Panc1 (cell line): ENCODE results near the gene DIAPH2. TPM values are rescaled to one million over a fixed set of nuclear protein-coding genes. Genes with fewer than 3 reads are reported as not detected.

Experiments
- ATAC-seq: fragments of 200-7000 bp; cut with Tn5 transposase; 2 replicates; pipeline ENCODE4 v1.9.1; 2020; ENCODE audit warnings: mild to moderate bottlenecking, moderate library complexity
- BruUV-seq: library from RNA; stranded (reverse); fragments of 400-500 nt; replicated peaks from 2 replicates; lab custom pipeline; 2021; lab: Mats Ljungman, UMichigan
- CTCF ChIA-PET: fragments of 300-600 bp; sonication (Branson Sonifier 250); formaldehyde crosslinking; loops from one replicate; lab custom pipeline; 2022; ENCODE audit warnings: antibody characterized with exemption; lab: Charles Lee
- POLR2A ChIA-PET: fragments of 300-600 bp; sonication (Branson Sonifier 250); formaldehyde crosslinking; loops from one replicate; lab custom pipeline; 2022; ENCODE audit warnings: antibody characterized with exemption; lab: Charles Lee
- DNase-seq: peaks from one replicate; pipeline ENCODE4 v3.0.0-alpha.2; 2010; ENCODE audit warnings: low read depth, low spot score
- H3K27ac ChIP-seq: 2 replicates; pipeline ENCODE4 v1.5.1; 2011; ENCODE audit warnings: mild to moderate bottlenecking, low read length, inconsistent platforms
- H3K27me3 ChIP-seq: fragments of 200-500 bp; sonication (Bioruptor generic); 2 replicates; pipeline ENCODE4 v1.6.0; 2014; ENCODE audit warnings: low read length, inconsistent platforms; ENCODE audit not compliant: control insufficient read depth, insufficient read depth
- H3K36me3 ChIP-seq: fragments of 200-500 bp; sonication (Bioruptor generic); 2 replicates; pipeline ENCODE4 v1.5.1; 2014; ENCODE audit warnings: inconsistent platforms, mild to moderate bottlenecking, low read length, moderate library complexity; ENCODE audit not compliant: control insufficient read depth, insufficient read depth
- H3K4me1 ChIP-seq: 2 replicates; pipeline ENCODE4 v1.5.1; 2011; ENCODE audit warnings: inconsistent platforms, mild to moderate bottlenecking, low read length, moderate library complexity; ENCODE audit not compliant: control insufficient read depth, insufficient read depth
- H3K4me3 ChIP-seq, 2 experiments: 2 replicates each; pipeline ENCODE4 v1.5.1; 2011 to 2012; ENCODE audit warnings: low read depth in 2 of 2, low read length in 2 of 2, mild to moderate bottlenecking in 2 of 2, inconsistent platforms in 1 of 2, moderate library complexity in 1 of 2
- H3K9me3 ChIP-seq: fragments of 200-500 bp; sonication (Bioruptor generic); 2 replicates; pipeline ENCODE4 v1.5.1; 2014; ENCODE audit warnings: low read depth, mild to moderate bottlenecking, inconsistent platforms, low read length, moderate library complexity; ENCODE audit not compliant: control insufficient read depth, insufficient read depth
- POLR2AphosphoS5 ChIP-seq: IDR thresholded peaks from 2 replicates; pipeline ENCODE4 v1.6.1; 2012; ENCODE audit warnings: mild to moderate bottlenecking, low read depth, low read length, moderate library complexity
- SIN3A ChIP-seq: IDR thresholded peaks from 2 replicates; pipeline ENCODE4 v1.6.1; 2012; ENCODE audit warnings: low read depth, mild to moderate bottlenecking, low read length, moderate library complexity, borderline replicate concordance; ENCODE audit not compliant: insufficient read depth
- TCF7L2 ChIP-seq: IDR thresholded peaks from 2 replicates; pipeline ENCODE4 v1.6.1; 2011; ENCODE audit warnings: mild to moderate bottlenecking, low read depth, low read length, inconsistent platforms
- in situ Hi-C: cut with HindIII; loops from 2 replicates; pipeline ENCODE4 v1.10.0; 2016; ENCODE audit warnings: low sequenced_read_pairs, low pct_unique_long_range_greater_than_20kb
- intact Hi-C: fragments of 100-400 bp; cut with micrococcal nuclease; formaldehyde crosslinking; loops from one replicate; pipeline ENCODE4 v1.10.0; 2022; ENCODE audit not compliant: unreplicated experiment
- total RNA-seq: library from RNA; stranded (reverse); gene quantifications from one replicate; pipeline ENCODE4 v1.2.1, GENCODE V29; 2021; ENCODE audit not compliant: unreplicated experiment
- TF ChIP-seq, protein P1 (sequence below): fragments of 450-650 bp; IDR thresholded peaks from 2 replicates; pipeline ENCODE4 v1.5.1; 2017; ENCODE audit warnings: mild to moderate bottlenecking
- TF ChIP-seq, protein P2 (sequence below), 2 experiments: IDR thresholded peaks; 2 replicates each; pipeline ENCODE4 v1.6.1; 2011 to 2012; ENCODE audit warnings: low read depth in 2 of 2, control low read depth in 1 of 2, low read length in 1 of 2, mild to moderate bottlenecking in 1 of 2, moderate library complexity in 1 of 2; ENCODE audit not compliant: insufficient read depth in 1 of 2

Gene DIAPH2
- total RNA-seq, 1 experiment from 2014 or later, result 17.0 TPM

DNA sequence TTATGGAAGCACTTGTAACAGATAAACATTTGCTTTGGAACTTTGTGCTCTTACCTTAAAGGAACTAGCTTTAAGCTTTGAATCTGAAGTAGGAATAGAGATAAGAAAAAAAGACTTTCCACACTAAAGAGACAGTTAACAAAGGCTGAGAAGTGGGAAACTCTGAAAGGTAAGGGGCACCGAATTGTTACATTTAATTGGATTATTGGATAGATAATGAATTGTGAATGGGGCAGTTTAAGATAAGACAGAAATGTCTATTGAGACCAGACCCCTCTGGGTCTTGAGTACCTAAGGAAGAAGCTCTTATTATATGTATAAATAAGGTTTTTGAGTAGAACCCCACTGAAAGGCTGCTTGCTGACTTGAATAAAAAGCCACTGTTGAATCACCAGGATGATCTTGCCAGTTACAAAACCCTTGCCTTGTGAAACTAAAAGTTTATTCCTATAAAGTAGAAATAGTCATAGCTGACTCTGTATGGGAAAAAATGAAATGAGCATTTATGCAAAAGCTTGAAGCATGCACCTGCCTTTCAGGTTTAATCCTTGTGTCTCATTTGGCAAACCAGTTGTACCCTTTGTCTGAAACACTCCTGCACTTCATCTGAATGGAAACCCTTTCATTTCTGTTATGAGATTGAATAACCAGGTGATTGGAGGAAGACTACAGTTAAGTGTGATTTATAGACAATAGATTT is 622.3 kb downstream of the DIAPH2 start:
- H3K4me3 ChIP-seq, result no peak overlapping the region
- H3K4me1 ChIP-seq, result no peaks in the 10 kb centered on the region
- H3K9me3 ChIP-seq, result no peaks in the 10 kb centered on the region
- ATAC-seq, result no peak
- intact Hi-C loops, result no loop called here
- POLR2A ChIA-PET, result no interaction called here
- no peak for DNase-seq
- no peaks in the 10 kb centered on the region for H3K36me3 ChIP-seq
- H3K27ac ChIP-seq, result no peak overlapping the region
- BruUV-seq, result no TSS peak
- in situ Hi-C loops, result no loop called here
- no peaks in the 10 kb centered on the region for H3K27me3 ChIP-seq
- TF ChIP-seq TCF7L2, result no peak
- no peak for TF ChIP-seq POLR2AphosphoS5
- no peak for TF ChIP-seq SIN3A
- CTCF ChIA-PET, result no interaction called here

DNA sequence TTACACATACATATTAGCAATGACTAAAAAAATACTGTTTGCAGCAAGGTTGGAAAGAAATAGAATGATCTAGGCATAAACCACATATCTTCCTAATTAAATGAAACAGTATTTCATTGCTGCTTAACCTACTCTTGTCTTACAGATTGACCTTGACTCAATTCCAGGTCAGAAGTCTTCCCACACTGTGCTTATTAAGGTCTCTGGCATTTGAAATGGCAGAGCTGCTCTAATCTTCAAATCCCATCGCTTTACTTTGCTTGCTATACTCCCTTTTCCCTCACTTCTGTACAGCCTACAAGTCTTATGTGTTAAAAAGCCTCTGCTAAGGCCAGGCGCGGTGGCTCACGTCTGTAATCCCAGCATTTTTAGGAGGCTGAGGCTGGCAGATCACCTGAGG is 623.5 kb downstream of the DIAPH2 start:
- in situ Hi-C loops (no loop called here), intact Hi-C loops (no loop called here)
- ATAC-seq (no peak), DNase-seq (no peak)
- Histone ChIP-seq H3K36me3 (no peaks in the 10 kb centered on the region), H3K27ac (no peak overlapping the region), H3K4me1 (no peaks in the 10 kb centered on the region), H3K9me3 (no peaks in the 10 kb centered on the region), H3K27me3 (no peaks in the 10 kb centered on the region), H3K4me3 (no peak overlapping the region)
- TF ChIP-seq TCF7L2 (no peak), SIN3A (no peak)
- CTCF ChIA-PET, result no interaction called here
- no TSS peak for BruUV-seq
- POLR2A ChIA-PET, result no interaction called here

DNA sequence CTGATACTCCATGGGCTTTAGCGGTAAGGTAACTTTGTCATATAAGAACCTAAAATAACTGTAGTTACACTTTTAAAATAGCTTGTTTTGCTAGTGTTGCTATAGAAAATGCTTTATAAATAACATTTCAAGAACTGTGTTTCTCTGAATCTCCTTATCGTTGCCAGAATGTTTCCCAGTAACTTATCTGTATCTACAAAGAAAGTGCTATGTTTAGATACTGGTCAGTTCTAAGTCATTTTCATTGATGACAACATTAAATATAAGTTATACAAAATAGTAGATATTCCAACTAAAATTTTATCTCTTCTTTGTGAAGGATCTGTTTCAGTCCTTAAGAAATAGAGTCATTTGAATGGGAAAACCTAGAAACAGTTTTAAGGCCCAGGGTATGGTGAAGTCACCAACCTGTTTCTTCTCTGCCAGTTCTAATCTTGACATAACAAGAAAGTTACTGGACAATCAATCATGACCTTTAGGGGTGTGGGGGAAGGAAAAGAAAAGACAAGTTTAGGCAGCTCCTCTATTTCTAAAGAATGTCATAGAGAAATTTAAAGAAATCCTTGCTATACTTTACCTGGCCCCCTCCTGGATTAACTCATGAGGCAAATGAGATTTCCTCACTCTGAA is 625.0 kb downstream of the DIAPH2 start:
- Histone ChIP-seq H3K27ac (no peak overlapping the region), H3K9me3 (no peaks in the 10 kb centered on the region), H3K4me1 (no peaks in the 10 kb centered on the region), H3K27me3 (no peaks in the 10 kb centered on the region), H3K4me3 (no peak overlapping the region), H3K36me3 (no peaks in the 10 kb centered on the region)
- POLR2A ChIA-PET, result no interaction called here
- in situ Hi-C loops (no loop called here), intact Hi-C loops (no loop called here)
- no peak for TF ChIP-seq SIN3A
- TF ChIP-seq, protein P1, sequence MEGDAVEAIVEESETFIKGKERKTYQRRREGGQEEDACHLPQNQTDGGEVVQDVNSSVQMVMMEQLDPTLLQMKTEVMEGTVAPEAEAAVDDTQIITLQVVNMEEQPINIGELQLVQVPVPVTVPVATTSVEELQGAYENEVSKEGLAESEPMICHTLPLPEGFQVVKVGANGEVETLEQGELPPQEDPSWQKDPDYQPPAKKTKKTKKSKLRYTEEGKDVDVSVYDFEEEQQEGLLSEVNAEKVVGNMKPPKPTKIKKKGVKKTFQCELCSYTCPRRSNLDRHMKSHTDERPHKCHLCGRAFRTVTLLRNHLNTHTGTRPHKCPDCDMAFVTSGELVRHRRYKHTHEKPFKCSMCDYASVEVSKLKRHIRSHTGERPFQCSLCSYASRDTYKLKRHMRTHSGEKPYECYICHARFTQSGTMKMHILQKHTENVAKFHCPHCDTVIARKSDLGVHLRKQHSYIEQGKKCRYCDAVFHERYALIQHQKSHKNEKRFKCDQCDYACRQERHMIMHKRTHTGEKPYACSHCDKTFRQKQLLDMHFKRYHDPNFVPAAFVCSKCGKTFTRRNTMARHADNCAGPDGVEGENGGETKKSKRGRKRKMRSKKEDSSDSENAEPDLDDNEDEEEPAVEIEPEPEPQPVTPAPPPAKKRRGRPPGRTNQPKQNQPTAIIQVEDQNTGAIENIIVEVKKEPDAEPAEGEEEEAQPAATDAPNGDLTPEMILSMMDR, result no peak
- TF ChIP-seq, protein P2, sequence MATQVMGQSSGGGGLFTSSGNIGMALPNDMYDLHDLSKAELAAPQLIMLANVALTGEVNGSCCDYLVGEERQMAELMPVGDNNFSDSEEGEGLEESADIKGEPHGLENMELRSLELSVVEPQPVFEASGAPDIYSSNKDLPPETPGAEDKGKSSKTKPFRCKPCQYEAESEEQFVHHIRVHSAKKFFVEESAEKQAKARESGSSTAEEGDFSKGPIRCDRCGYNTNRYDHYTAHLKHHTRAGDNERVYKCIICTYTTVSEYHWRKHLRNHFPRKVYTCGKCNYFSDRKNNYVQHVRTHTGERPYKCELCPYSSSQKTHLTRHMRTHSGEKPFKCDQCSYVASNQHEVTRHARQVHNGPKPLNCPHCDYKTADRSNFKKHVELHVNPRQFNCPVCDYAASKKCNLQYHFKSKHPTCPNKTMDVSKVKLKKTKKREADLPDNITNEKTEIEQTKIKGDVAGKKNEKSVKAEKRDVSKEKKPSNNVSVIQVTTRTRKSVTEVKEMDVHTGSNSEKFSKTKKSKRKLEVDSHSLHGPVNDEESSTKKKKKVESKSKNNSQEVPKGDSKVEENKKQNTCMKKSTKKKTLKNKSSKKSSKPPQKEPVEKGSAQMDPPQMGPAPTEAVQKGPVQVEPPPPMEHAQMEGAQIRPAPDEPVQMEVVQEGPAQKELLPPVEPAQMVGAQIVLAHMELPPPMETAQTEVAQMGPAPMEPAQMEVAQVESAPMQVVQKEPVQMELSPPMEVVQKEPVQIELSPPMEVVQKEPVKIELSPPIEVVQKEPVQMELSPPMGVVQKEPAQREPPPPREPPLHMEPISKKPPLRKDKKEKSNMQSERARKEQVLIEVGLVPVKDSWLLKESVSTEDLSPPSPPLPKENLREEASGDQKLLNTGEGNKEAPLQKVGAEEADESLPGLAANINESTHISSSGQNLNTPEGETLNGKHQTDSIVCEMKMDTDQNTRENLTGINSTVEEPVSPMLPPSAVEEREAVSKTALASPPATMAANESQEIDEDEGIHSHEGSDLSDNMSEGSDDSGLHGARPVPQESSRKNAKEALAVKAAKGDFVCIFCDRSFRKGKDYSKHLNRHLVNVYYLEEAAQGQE (IDR thresholded peaks at IDR 0.05; ENCODE audit: insufficient read depth in 1 of 2, low read depth in 2 of 2, low read length in 1 of 2), result no peak
- no peak for TF ChIP-seq TCF7L2
- TF ChIP-seq POLR2AphosphoS5, result no peak
- DNase-seq (no peak), ATAC-seq (no peak)
- no TSS peak for BruUV-seq
- CTCF ChIA-PET, result no interaction called here
